HL-60 (cell line): ENCODE data around the gene ZBTB7B.

Source experiments
- DNase-seq, 2 experiments: peaks; one replicate each; pipeline ENCODE4 v3.0.0-alpha.2; 2010 to 2020; ENCODE audit warnings: low read depth in 1 of 2, low spot score in 1 of 2
- H3K27ac ChIP-seq: fragments of 250-450 bp; sonication (Bioruptor Pico); replicated peaks from 2 replicates; pipeline ENCODE4 v1.5.1; 2020; ENCODE audit warnings: mild to moderate bottlenecking, moderate library complexity
- H3K27me3 ChIP-seq: fragments of 250-450 bp; sonication (Bioruptor Pico); 2 replicates; pipeline ENCODE4 v1.5.1; 2021; ENCODE audit warnings: mild to moderate bottlenecking, moderate library complexity; ENCODE audit not compliant: insufficient read depth, poor library complexity, severe bottlenecking
- H3K4me3 ChIP-seq: replicated peaks from 2 replicates; pipeline ENCODE4 v1.5.1; 2011; ENCODE audit warnings: mild to moderate bottlenecking, control low read depth, low read length; ENCODE audit not compliant: insufficient read depth
- GABPA ChIP-seq: IDR thresholded peaks from 2 replicates; pipeline ENCODE4 v1.6.1; 2012; ENCODE audit warnings: low read depth
- POLR2AphosphoS5 ChIP-seq: IDR thresholded peaks from 2 replicates; pipeline ENCODE4 v1.6.1; 2012; ENCODE audit warnings: low read depth
- SPI1 ChIP-seq: IDR thresholded peaks from 2 replicates; pipeline ENCODE4 v1.6.1; 2012; ENCODE audit warnings: low read depth, mild to moderate bottlenecking, borderline replicate concordance
- TF ChIP-seq, protein P1 (sequence below): IDR thresholded peaks from 2 replicates; pipeline ENCODE4 v1.6.1; 2012; ENCODE audit warnings: low read depth; ENCODE audit not compliant: insufficient replicate concordance
- TF ChIP-seq, protein P2 (sequence below): IDR thresholded peaks from one replicate; pipeline ENCODE4 v1.5.1; 2011; ENCODE audit warnings: low read length, control low read depth, inconsistent platforms; ENCODE audit not compliant: insufficient read depth

Gene ZBTB7B

DNA sequence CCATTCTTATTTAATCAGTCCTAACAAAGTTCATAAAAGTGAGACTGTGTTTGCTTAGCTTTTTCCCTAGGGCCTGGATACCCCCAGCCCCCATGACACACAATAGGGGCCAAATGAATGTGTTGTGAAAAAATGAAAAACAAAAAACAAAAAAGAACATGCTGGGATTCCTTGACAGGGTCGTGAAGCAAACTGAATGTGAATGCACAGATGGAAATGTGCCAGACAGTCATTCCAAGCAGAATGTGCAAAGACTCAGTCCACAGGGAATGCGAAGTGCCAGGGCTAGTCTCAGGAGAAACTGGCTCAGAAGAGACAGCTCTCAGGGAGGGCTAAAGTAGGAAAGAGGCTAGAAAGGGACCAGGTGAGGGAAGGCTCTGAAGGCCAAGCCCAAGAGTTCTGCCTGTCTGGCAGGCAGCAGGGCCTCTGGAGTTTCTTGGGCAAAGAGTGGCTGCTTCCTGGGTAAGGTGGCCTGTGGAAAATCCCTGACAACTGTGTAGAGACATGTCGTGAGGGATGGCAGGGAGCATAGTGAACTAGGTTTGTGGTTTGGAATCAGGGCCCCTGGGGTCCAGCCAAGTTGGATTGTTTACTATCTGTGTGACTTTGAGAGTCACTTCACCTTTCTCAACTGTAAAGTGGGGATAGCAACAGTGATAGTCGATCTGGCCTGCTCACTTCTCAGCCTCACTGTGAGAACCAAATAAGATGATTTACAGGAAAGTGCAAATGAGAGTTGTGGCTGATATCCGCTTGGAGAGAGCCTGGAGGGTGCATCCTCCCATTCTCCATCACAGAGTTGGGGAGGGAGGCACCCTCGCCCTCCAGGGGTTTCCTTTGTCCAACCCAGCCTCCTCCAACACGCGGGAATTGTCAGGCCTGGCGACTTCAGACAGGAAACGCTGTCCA is 47.3 kb downstream of the ZBTB7B start:
- Histone ChIP-seq H3K27ac (peak overlapping the region; percentile 83), H3K4me3 (peak overlapping the region; percentile 91; the same call in 1 of the 2 replicates), H3K27me3 (no peaks in the 10 kb centered on the region)
- no peak for DNase-seq
- TF ChIP-seq, protein P1, sequence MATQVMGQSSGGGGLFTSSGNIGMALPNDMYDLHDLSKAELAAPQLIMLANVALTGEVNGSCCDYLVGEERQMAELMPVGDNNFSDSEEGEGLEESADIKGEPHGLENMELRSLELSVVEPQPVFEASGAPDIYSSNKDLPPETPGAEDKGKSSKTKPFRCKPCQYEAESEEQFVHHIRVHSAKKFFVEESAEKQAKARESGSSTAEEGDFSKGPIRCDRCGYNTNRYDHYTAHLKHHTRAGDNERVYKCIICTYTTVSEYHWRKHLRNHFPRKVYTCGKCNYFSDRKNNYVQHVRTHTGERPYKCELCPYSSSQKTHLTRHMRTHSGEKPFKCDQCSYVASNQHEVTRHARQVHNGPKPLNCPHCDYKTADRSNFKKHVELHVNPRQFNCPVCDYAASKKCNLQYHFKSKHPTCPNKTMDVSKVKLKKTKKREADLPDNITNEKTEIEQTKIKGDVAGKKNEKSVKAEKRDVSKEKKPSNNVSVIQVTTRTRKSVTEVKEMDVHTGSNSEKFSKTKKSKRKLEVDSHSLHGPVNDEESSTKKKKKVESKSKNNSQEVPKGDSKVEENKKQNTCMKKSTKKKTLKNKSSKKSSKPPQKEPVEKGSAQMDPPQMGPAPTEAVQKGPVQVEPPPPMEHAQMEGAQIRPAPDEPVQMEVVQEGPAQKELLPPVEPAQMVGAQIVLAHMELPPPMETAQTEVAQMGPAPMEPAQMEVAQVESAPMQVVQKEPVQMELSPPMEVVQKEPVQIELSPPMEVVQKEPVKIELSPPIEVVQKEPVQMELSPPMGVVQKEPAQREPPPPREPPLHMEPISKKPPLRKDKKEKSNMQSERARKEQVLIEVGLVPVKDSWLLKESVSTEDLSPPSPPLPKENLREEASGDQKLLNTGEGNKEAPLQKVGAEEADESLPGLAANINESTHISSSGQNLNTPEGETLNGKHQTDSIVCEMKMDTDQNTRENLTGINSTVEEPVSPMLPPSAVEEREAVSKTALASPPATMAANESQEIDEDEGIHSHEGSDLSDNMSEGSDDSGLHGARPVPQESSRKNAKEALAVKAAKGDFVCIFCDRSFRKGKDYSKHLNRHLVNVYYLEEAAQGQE: no peak
- TF ChIP-seq POLR2AphosphoS5: 0 out of 2 replicates have a peak, but pooled peaks have one; percentile 19

DNA sequence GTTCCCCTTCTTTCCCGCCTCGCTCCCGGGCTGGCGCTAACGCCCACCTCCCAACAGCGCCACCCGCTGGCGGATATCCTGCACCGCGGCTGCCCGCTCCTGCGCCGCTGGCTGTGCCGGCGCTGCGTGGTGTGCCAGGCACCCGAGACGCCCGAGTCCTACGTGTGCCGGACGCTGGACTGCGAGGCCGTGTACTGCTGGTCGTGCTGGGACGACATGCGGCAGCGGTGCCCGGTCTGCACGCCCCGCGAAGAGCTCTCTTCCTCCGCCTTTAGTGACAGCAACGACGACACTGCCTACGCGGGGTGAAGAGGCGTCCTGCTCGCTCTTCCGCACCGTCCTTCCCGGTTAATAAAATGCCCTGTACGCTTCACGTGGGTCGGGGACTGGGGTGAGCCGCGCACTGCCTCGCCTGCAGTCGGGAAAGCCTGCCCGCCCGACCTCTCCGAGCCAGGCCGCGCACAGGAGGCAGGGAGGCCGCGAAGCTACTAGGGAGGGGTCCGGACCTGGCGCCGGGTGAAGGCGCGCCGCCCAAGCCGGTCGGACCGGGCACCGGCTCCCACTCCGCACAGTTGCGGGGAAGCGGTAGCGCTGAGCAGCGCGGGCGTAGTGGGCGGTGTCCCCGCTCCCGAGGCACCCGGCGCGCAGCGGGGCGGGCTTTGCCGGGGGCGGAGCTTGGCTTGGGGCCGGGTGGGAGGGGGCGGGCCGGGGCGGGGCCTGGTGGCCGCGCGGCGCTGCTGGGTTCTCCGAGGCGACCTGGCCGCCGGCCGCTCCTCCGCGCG is 48.1 kb downstream of the ZBTB7B start, which contains the start of gene ADAM15:
ADAM15 (plus strand) TSS at position 757 of the 782 bp plus-strand sequence. CDS start 71 bp downstream, outside the sequence.
- H3K27me3 ChIP-seq: no peaks in the 10 kb centered on the region
- peak; percentile 78 to 84 for DNase-seq
- peak within 1 kb of the TSS; percentile 91 for H3K4me3 ChIP-seq
- peak within 1 kb of the TSS; percentile 83 for H3K27ac ChIP-seq
- 0 out of 2 replicates have a peak, but pooled peaks have one; percentile 31 for TF ChIP-seq GABPA
- peak; percentile 17 for TF ChIP-seq POLR2AphosphoS5
- peak; percentile 85; the same call in 1 of the 2 replicates for TF ChIP-seq SPI1
- TF ChIP-seq, protein P2, sequence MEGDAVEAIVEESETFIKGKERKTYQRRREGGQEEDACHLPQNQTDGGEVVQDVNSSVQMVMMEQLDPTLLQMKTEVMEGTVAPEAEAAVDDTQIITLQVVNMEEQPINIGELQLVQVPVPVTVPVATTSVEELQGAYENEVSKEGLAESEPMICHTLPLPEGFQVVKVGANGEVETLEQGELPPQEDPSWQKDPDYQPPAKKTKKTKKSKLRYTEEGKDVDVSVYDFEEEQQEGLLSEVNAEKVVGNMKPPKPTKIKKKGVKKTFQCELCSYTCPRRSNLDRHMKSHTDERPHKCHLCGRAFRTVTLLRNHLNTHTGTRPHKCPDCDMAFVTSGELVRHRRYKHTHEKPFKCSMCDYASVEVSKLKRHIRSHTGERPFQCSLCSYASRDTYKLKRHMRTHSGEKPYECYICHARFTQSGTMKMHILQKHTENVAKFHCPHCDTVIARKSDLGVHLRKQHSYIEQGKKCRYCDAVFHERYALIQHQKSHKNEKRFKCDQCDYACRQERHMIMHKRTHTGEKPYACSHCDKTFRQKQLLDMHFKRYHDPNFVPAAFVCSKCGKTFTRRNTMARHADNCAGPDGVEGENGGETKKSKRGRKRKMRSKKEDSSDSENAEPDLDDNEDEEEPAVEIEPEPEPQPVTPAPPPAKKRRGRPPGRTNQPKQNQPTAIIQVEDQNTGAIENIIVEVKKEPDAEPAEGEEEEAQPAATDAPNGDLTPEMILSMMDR: peak; percentile 94
- TF ChIP-seq, protein P1: no peak

DNA sequence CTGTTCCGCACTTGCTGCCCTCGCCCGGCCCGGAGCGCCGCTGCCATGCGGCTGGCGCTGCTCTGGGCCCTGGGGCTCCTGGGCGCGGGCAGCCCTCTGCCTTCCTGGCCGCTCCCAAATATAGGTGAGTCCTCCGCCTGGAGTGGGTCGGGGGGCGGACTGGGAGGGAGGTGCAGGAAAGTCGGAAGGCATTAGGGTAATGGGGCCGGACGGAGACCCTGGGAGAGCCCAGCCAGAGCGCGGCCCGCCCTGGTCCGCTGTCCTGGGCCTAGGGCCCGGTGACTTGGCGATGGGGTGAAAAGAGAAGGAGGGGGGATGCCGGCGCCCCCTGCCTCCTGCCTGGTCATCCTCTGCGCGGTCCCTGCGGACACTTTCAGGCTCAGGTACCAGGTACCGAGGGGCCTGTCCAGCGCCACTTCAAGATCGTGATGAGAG is 48.8 kb downstream of the ZBTB7B start:
- no peaks in the 10 kb centered on the region for H3K27me3 ChIP-seq
- H3K27ac ChIP-seq: peak overlapping the region; percentile 75
- peak; percentile 44; the same call in 1 of the 2 replicates for TF ChIP-seq POLR2AphosphoS5
- TF ChIP-seq, protein P2: no peak
- TF ChIP-seq, protein P1: peak; percentile 35
- peak overlapping the region; percentile 91 for H3K4me3 ChIP-seq
- DNase-seq: no peak
